ENCODE data around the gene U2AF2. TPM values are rescaled to one million over a fixed set of nuclear protein-coding genes. Genes with fewer than 3 reads are reported as not detected.
A peak's percentile ranks its signal among the peaks of the same experiment; 100 is the strongest.

The U2AF2 gene
- total and polyA plus RNA-seq, 2 of the 8 experiments (the other 6 are each of a cell fraction or from before 2014, with no cell fraction given): 162 to 252 TPM

- Histone ChIP-seq H2BK120ac (replicated peaks; ENCODE audit: low read depth, low read length) (no peak overlapping the region), H2BK5ac (ENCODE audit: low read depth, low read length) (no peak overlapping the region), H3K9me3 (ENCODE audit: insufficient read depth in 2 of 2, low read depth in 1 of 2, low read length in 1 of 2) (no peaks in the 10 kb centered on the region; a peak in 1 of 4 replicates), H3K14ac (ENCODE audit: insufficient read length) (no peak overlapping the region), H2BK15ac (ENCODE audit: low read length) (no peak overlapping the region), H4K8ac (ENCODE audit: extremely low read depth, insufficient read depth, low read length) (no peak overlapping the region), H3K18ac (ENCODE audit: extremely low read depth, low read length) (no peak overlapping the region), H3K9ac (replicated peaks in 1 of 4; ENCODE audit: extremely low read depth in 1 of 4, low read depth in 3 of 4, low read length in 3 of 4) (no peak overlapping the region), H3K36me3 (ENCODE audit: control insufficient read depth in 2 of 4, insufficient read depth in 4 of 4, low read length in 3 of 4) (no peaks in the 10 kb centered on the region), H3K23me2 (ENCODE audit: low read depth, low read length) (peaks cover 33% of the 10 kb centered on the region), H3K4ac (replicated peaks; ENCODE audit: insufficient read length, low read depth, low read length) (no peak overlapping the region), H4K5ac (ENCODE audit: insufficient read length, low read depth, low read length) (no peak overlapping the region), H3K23ac (ENCODE audit: insufficient read length) (no peak overlapping the region), H2AK5ac (ENCODE audit: low read depth, low read length) (no peak overlapping the region), H3K79me2 (ENCODE audit: control insufficient read depth in 1 of 2, insufficient read depth in 2 of 2, low read length in 2 of 2) (peaks cover 6 to 27% of the 10 kb centered on the region in 2 experiments; a peak in 3 of 4 replicates), H2AFZ (ENCODE audit: low read length) (no peak overlapping the region), H3K4me1 (replicated peaks in 1 of 4; ENCODE audit: control insufficient read depth in 3 of 4, insufficient read depth in 4 of 4, low read length in 3 of 4) (peaks cover 6 to 15% (median 10%) of the 10 kb centered on the region in 4 experiments), H3K56ac (replicated peaks; ENCODE audit: insufficient read length, low read depth, low read length) (no peak overlapping the region), H4K20me1 (replicated peaks in 1 of 2; ENCODE audit: control insufficient read depth in 1 of 2, insufficient read depth in 2 of 2, low read length in 2 of 2) (peaks cover 3 to 10% of the 10 kb centered on the region in 2 experiments), H2BK12ac (ENCODE audit: low read depth, low read length) (no peak overlapping the region), H3K4me3 (ENCODE audit: extremely low read depth in 1 of 4, insufficient read depth in 2 of 4, low read depth in 3 of 4, low read length in 4 of 4) (no peak overlapping the region), H3K4me2 (ENCODE audit: insufficient read depth in 1 of 2, low read depth in 2 of 2, low read length in 2 of 2) (no peak overlapping the region), H3K27me3 (replicated peaks in 1 of 4; ENCODE audit: control insufficient read depth in 3 of 4, extremely low read depth in 1 of 4, insufficient read depth in 3 of 4, low read length in 3 of 4) (no peaks in the 10 kb centered on the region), H3K79me1 (ENCODE audit: low read depth, low read length) (peaks cover 15% of the 10 kb centered on the region), H2BK20ac (ENCODE audit: low read length) (no peak overlapping the region), H3K27ac (ENCODE audit: low read depth, low read length) (no peak overlapping the region), H4K91ac (replicated peaks; ENCODE audit: insufficient read length, low read length) (no peak overlapping the region)
- FAIRE-seq (no peak), DNase-seq (ENCODE audit: low read depth in 1 of 2, low spot score in 2 of 2) (peak in 1 of 2 experiments; percentile 72)
- POLR2A ChIA-PET (ENCODE audit: partially characterized antibody): interaction anchor here (0.6 to 2.2 kb wide), 4 partner anchors 8 to 51 kb away, joined by 3 to 7 read pairs (median 4); partner anchors contain the start of gene CCDC106
- 87% methylated on average over 6 of the region's 6 CpGs; no CpG with 5 or more reads in 1 of the 2 experiments for WGBS, 2 experiments (ENCODE audit: extremely low coverage in 1 of 2, insufficient coverage in 1 of 2, insufficient read length in 1 of 2, insufficient replicate concordance in 2 of 2, low coverage in 1 of 2, low lambda C conversion rate in 2 of 2, missing lambda C conversion rate in 1 of 2)
- CTCF ChIA-PET (ENCODE audit: partially characterized antibody): interaction anchor here (0.6 to 3.8 kb wide), 18 partner anchors 8 to 1165 kb away, joined by 3 to 30 read pairs (median 4); partner anchors contain the start of genes CCDC106 and ZNF865
- 0 out of 2 replicates have a peak, but pooled peaks have one; percentile 17 for TF ChIP-seq MAX (IDR thresholded peaks at IDR 0.05)
- TF ChIP-seq TEAD4 (IDR thresholded peaks at IDR 0.05; ENCODE audit: low read depth, low read length): no peak
- TF ChIP-seq EGR1 (IDR thresholded peaks at IDR 0.05; ENCODE audit: borderline replicate concordance, low read depth, low read length): 0 out of 2 replicates have a peak, but pooled peaks have one; percentile 61
- TF ChIP-seq SIX5 (IDR thresholded peaks at IDR 0.05; ENCODE audit: low read depth, low read length): no peak
- TF ChIP-seq YY1 (IDR thresholded peaks at IDR 0.05; ENCODE audit: low read depth, low read length): peak; percentile 80; the same call in 1 of the 2 replicates
- 0 out of 2 replicates have a peak, but pooled peaks have one; percentile 29 for TF ChIP-seq TBP (IDR thresholded peaks at IDR 0.05; ENCODE audit: low read depth, low read length)
- no peak for TF ChIP-seq JUN (IDR thresholded peaks at IDR 0.05; ENCODE audit: low read depth, low read length)
- peak; percentile 73 to 89 (median 84) for TF ChIP-seq CTCF (IDR thresholded peaks at IDR 0.05; ENCODE audit: control extremely low read depth in 1 of 3, insufficient read depth in 1 of 3, low read depth in 1 of 3, low read length in 3 of 3)
- peak; percentile 20 to 44; a peak in 3 of 4 replicates for TF ChIP-seq RAD21 (IDR thresholded peaks at IDR 0.05 in 1 of 2, conservative IDR thresholded peaks at IDR 0.05 in 1 of 2; ENCODE audit: low read depth in 2 of 2, low read length in 2 of 2)
- TF ChIP-seq SP2 (IDR thresholded peaks at IDR 0.05; ENCODE audit: low read length): peak; percentile 30; the same call in 1 of the 2 replicates
Observed at GRCh38 chr19:55638864-55639359, 15.9 kb upstream of the U2AF2 start.

All from H1 (cell line).